Activated CD8-positive, alpha-beta T cell treated with anti-CD3 and anti-CD28 coated beads for 36 hours (primary cell): ENCODE data around the gene ABHD2. TPM values are rescaled to one million over a fixed set of nuclear protein-coding genes. Genes with fewer than 3 reads are reported as not detected.
A peak's percentile ranks its signal among the peaks of the same experiment; 100 is the strongest.

Experiments used
- ATAC-seq: fragments of 200-7000 bp; cut with Tn5 transposase; one replicate; pipeline ENCODE4 v1.10.0; 2021; ENCODE audit warnings: mild to moderate bottlenecking, moderate library complexity
- CTCF ChIA-PET: fragments of 350-600 bp; sonication (Branson Sonifier 250); formaldehyde crosslinking; loops from one replicate; lab custom pipeline; 2021; ENCODE audit warnings: antibody characterized with exemption; lab: Charles Lee
- POLR2A ChIA-PET: fragments of 350-600 bp; sonication (Branson Sonifier 250); formaldehyde crosslinking; loops from one replicate; lab custom pipeline; 2021; ENCODE audit warnings: antibody characterized with exemption; lab: Charles Lee
- DNase-seq: peaks from one replicate; pipeline ENCODE4 v3.0.0-alpha.2; 2020
- H3K27ac Mint-ChIP-seq: one replicate; pipeline ENCODE4 v1.8.0; 2021; ENCODE audit warnings: mild to moderate bottlenecking, mixed read lengths
- H3K27me3 Mint-ChIP-seq: one replicate; pipeline ENCODE4 v1.8.0; 2021; ENCODE audit warnings: mixed read lengths
- H3K36me3 Mint-ChIP-seq: one replicate; pipeline ENCODE4 v1.8.0; 2021; ENCODE audit warnings: low read depth, mixed read lengths
- H3K4me1 Mint-ChIP-seq: one replicate; pipeline ENCODE4 v1.8.0; 2021; ENCODE audit warnings: low read depth, mixed read lengths
- H3K4me3 Mint-ChIP-seq: one replicate; pipeline ENCODE4 v1.8.0; 2021; ENCODE audit warnings: mild to moderate bottlenecking, moderate library complexity, mixed read lengths
- H3K9me3 Mint-ChIP-seq: one replicate; pipeline ENCODE4 v1.8.0; 2021; ENCODE audit warnings: mixed read lengths
- CTCF ChIP-seq: fragments of 200-600 bp; IDR thresholded peaks from one replicate; pipeline ENCODE4 v1.8.0; 2022; ENCODE audit warnings: antibody characterized with exemption, mild to moderate bottlenecking
- intact Hi-C: fragments of 100-400 bp; cut with micrococcal nuclease; formaldehyde crosslinking; loops from one replicate; pipeline ENCODE4 v1.10.0; 2022
- total RNA-seq, 2 experiments: library from RNA; stranded (reverse); gene quantifications; one replicate each; pipeline ENCODE4 v1.2.3, GENCODE V29; 2021

Gene ABHD2
- total RNA-seq, 2 experiments from 2014 or later: 36.8 to 38.9 TPM

- ChIA-PET POLR2A (interaction anchor here (2.0 kb wide), 1 partner anchor 9 kb away, joined by 6 read pairs; no protein-coding TSS in a partner anchor), CTCF (interaction anchor here (0.6 to 12.5 kb wide), 40 partner anchors 10 to 282 kb away, joined by 3 to 262 read pairs (median 6); partner anchors contain the start of genes ABHD2, FANCI and HAPLN3)
- Mint-ChIP-seq H3K27ac (no peak overlapping the region), H3K9me3 (no peaks in the 10 kb centered on the region), H3K4me3 (no peak overlapping the region), H3K36me3 (peaks cover 23% of the 10 kb centered on the region), H3K27me3 (no peaks in the 10 kb centered on the region), H3K4me1 (peaks cover 35% of the 10 kb centered on the region)
- ATAC-seq (no peak), DNase-seq (no peak)
- intact Hi-C loops: loop anchor here (2.0 to 10.0 kb wide), 3 partner anchors 92 to 272 kb away; partner anchors contain the start of gene ABHD2
- TF ChIP-seq CTCF: no peak
Measured at GRCh38 chr15:89177116-89177515, 88.9 kb downstream of the ABHD2 start.

- ChIA-PET CTCF (interaction anchor here (0.5 to 12.5 kb wide), 53 partner anchors 11 to 286 kb away, joined by 3 to 262 read pairs (median 5); partner anchors contain the start of genes ABHD2, FANCI and HAPLN3), POLR2A (interaction anchor here (1.1 to 2.0 kb wide), 3 partner anchors 10 to 175 kb away, joined by 3 to 6 read pairs (median 4); no protein-coding TSS in a partner anchor)
- DNase-seq: peak; percentile 78
- peak; percentile 35 for ATAC-seq
- Mint-ChIP-seq H3K27ac (peak overlapping the region; percentile 36), H3K36me3 (peaks cover 24% of the 10 kb centered on the region), H3K9me3 (no peaks in the 10 kb centered on the region), H3K27me3 (no peaks in the 10 kb centered on the region), H3K4me3 (no peak overlapping the region), H3K4me1 (peaks cover 35% of the 10 kb centered on the region)
- peak; percentile 83 for TF ChIP-seq CTCF
- intact Hi-C loops: loop anchor here (2.0 to 10.0 kb wide), 3 partner anchors 93 to 273 kb away; partner anchors contain the start of gene ABHD2
Measured at GRCh38 chr15:89177633-89178306, 89.5 kb downstream of the ABHD2 start.

GRCh38 chr15:89178307-89178977 is 90.2 kb downstream of the ABHD2 start:
- intact Hi-C loops: loop anchor here (10.0 kb wide), 2 partner anchors 94 to 274 kb away; partner anchors contain the start of gene ABHD2
- peak overlapping the region; percentile 60 for H3K27ac Mint-ChIP-seq
- POLR2A ChIA-PET: interaction anchor here (1.1 to 2.0 kb wide), 3 partner anchors 10 to 176 kb away, joined by 3 to 6 read pairs (median 4); no protein-coding TSS in a partner anchor
- DNase-seq: no peak
- TF ChIP-seq CTCF: no peak
- CTCF ChIA-PET: interaction anchor here (0.5 to 12.5 kb wide), 47 partner anchors 11 to 286 kb away, joined by 3 to 262 read pairs (median 6); partner anchors contain the start of genes ABHD2, FANCI and HAPLN3
- no peaks in the 10 kb centered on the region for H3K27me3 Mint-ChIP-seq
- no peak for ATAC-seq
- no peak overlapping the region for H3K4me3 Mint-ChIP-seq
- no peaks in the 10 kb centered on the region for H3K9me3 Mint-ChIP-seq
- peaks cover 35% of the 10 kb centered on the region for H3K4me1 Mint-ChIP-seq
- H3K36me3 Mint-ChIP-seq: peaks cover 26% of the 10 kb centered on the region

GRCh38 chr15:89179966-89180875 is 92.0 kb downstream of the ABHD2 start:
- TF ChIP-seq CTCF: no peak
- ChIA-PET CTCF (interaction anchor here (0.7 to 12.5 kb wide), 11 partner anchors 9 to 275 kb away, joined by 3 to 262 read pairs (median 4); partner anchors contain the start of genes ABHD2 and FANCI), POLR2A (interaction anchor here (1.0 to 1.6 kb wide), 4 partner anchors 12 to 93 kb away, joined by 3 to 4 read pairs (median 3); no protein-coding TSS in a partner anchor)
- H3K4me3 Mint-ChIP-seq: no peak overlapping the region
- peaks cover 30% of the 10 kb centered on the region for H3K36me3 Mint-ChIP-seq
- no peaks in the 10 kb centered on the region for H3K9me3 Mint-ChIP-seq
- intact Hi-C loops: loop anchor here (10.0 kb wide), 2 partner anchors 95 to 275 kb away; partner anchors contain the start of gene ABHD2
- ATAC-seq: peak; percentile 81
- peak; percentile 85 for DNase-seq
- H3K27me3 Mint-ChIP-seq: no peaks in the 10 kb centered on the region
- peak overlapping the region; percentile 80 for H3K27ac Mint-ChIP-seq
- peaks cover 35% of the 10 kb centered on the region for H3K4me1 Mint-ChIP-seq
